ENCODE data around the gene CCDC13. TPM values are rescaled to one million over a fixed set of nuclear protein-coding genes. Genes with fewer than 3 reads are reported as not detected.
"Not testable (repeated sequence)": the region's sequence is repeated elsewhere in the genome, so short reads cannot be mapped to it uniquely, and the experiment has no call there.

The CCDC13 gene
- total RNA-seq = under 1 TPM; 0.32 to 0.70 TPM

- peak; percentile 94 for DNase-seq
- H3K4me1 Mint-ChIP-seq (ENCODE audit: low read depth) = peaks cover 12% of the 10 kb centered on the region
- peaks cover 0 to 2% of the 10 kb centered on the region in 2 donors for H3K36me3 Mint-ChIP-seq (ENCODE audit: insufficient read depth in 2 of 2)
- H3K27me3 Mint-ChIP-seq (ENCODE audit: low read depth) = no peaks in the 10 kb centered on the region
- peaks cover 0 to 2% of the 10 kb centered on the region in 2 donors for H3K9me3 Mint-ChIP-seq
- peak within 1 kb of the TSS; percentile 95 for H3K27ac Mint-ChIP-seq
- ATAC-seq (replicated peaks in 1 of 2) = peak; percentile 97 to 99
- H3K4me3 Mint-ChIP-seq = peak within 1 kb of the TSS; percentile 91 to 99
Observed at GRCh38 chr3:42772670-42773408, at the start of gene CCDC13. Gene CCDC13 (minus strand): TSS chr3:42773253. CDS start chr3:42758345, 14,908 bp downstream.

DNA sequence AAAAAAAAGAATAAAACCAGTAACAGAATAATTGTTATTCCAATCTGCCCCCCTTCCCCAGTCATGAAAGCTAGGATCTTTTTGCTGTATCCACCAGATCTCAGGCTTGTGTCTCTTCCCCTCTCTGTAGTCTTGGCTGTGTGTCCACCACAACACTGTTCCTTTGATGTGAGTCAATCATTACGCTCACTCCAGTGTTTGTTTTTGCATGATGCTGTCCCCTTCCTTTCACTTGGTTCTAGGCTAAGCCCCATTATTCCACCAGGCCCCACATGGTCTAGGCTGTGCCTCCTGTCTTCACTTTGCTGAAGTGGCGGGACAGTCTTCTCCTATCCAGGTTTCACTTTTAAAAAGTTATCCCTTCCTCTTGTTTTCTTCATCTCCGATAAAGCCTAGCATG lies 49.8 kb upstream of the CCDC13 start:
- Mint-ChIP-seq H3K4me1 (ENCODE audit: low read depth) (no peaks in the 10 kb centered on the region), H3K27me3 (ENCODE audit: low read depth) (peaks cover 6% of the 10 kb centered on the region), H3K9me3 (no peaks in the 10 kb centered on the region), H3K27ac (no peak overlapping the region), H3K36me3 (ENCODE audit: insufficient read depth in 2 of 2) (no peaks in the 10 kb centered on the region), H3K4me3 (no peak overlapping the region)
- no peak for DNase-seq
- no peak for ATAC-seq (replicated peaks in 1 of 2)

DNA sequence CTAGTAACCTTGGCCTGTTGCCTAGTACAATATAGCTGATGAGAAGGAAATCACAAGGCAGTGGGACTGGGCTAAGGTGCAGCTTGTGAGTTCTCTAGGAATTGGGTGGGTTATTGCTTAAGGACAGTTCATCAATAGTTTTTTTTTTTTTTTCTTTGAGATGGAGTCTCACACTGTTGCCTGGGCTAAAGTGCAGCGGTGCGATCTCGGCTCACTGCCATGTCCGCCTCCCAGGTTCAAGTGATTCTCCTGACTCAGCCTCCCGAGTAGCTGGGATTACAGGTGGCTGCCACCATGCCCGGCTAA lies 47.6 kb upstream of the CCDC13 start:
- Mint-ChIP-seq H3K27me3 (ENCODE audit: low read depth) (no peaks in the 10 kb centered on the region), H3K9me3 (no peaks in the 10 kb centered on the region), H3K4me1 (ENCODE audit: low read depth) (no peaks in the 10 kb centered on the region), H3K36me3 (ENCODE audit: insufficient read depth in 2 of 2) (no peaks in the 10 kb centered on the region), H3K27ac (no peak overlapping the region), H3K4me3 (no peak overlapping the region)
- DNase-seq (no peak), ATAC-seq (replicated peaks in 1 of 2) (no peak)

GRCh38 chr3:42819351-42819965 lies 46.4 kb upstream of the CCDC13 start:
- no peak for DNase-seq
- ATAC-seq (replicated peaks in 1 of 2) = peak in 1 of 2 donors; percentile 18
- Mint-ChIP-seq H3K27ac (no peak overlapping the region), H3K4me3 (no peak overlapping the region), H3K36me3 (ENCODE audit: insufficient read depth in 2 of 2) (no peaks in the 10 kb centered on the region), H3K27me3 (ENCODE audit: low read depth) (no peaks in the 10 kb centered on the region), H3K4me1 (ENCODE audit: low read depth) (no peaks in the 10 kb centered on the region), H3K9me3 (no peaks in the 10 kb centered on the region)

DNA sequence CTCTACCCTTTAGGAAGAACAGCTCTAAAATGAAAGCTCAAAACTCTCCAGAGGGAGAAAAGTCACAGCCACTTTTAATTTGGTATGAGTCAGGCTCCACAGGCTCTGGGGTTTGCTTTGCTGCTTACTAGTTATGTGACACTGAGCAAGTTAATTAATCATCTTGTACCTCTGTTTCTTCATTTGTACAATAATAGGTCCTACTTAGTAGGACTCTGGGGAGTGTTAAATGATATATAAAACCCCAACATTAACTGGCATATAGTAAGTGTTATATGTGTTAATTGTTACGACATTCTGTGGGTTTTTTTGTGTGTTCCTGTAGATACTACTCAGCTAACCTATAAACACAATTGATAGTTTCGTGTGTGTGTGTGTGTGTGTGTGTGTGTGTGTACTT lies 42.8 kb upstream of the CCDC13 start:
- no peak overlapping the region for H3K27ac Mint-ChIP-seq
- H3K4me3 Mint-ChIP-seq = no peak overlapping the region
- H3K4me1 Mint-ChIP-seq (ENCODE audit: low read depth) = no peaks in the 10 kb centered on the region
- no peaks in the 10 kb centered on the region for H3K36me3 Mint-ChIP-seq (ENCODE audit: insufficient read depth in 2 of 2)
- H3K27me3 Mint-ChIP-seq (ENCODE audit: low read depth) = no peaks in the 10 kb centered on the region
- peak in 1 of 2 donors; percentile 25 for ATAC-seq (replicated peaks in 1 of 2)
- no peak for DNase-seq
- no peaks in the 10 kb centered on the region for H3K9me3 Mint-ChIP-seq

- no peak for ATAC-seq (replicated peaks in 1 of 2)
- no peaks in the 10 kb centered on the region for H3K36me3 Mint-ChIP-seq (ENCODE audit: insufficient read depth in 2 of 2)
- no peaks in the 10 kb centered on the region for H3K9me3 Mint-ChIP-seq
Observed at GRCh38 chr3:42814914-42815507, 42.0 kb upstream of the CCDC13 start.

DNA sequence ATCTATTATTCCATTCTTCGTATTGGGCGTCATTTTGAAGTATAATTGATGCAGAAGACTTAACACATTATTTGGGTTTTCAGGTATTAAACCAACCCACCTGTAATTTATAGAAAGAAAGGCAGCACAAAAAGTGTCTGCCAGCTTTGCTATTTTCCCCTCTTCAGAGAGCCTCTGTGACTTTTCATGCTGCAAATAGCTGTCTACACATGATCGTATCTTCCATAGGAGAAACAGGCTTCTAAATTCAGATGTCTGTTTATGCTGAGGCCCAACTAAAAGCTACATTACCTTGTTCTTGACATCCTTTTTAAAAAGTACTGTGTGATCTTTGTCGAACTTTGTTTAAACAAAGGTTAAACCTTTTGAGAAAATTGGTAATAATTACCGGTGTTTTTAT lies 41.2 kb upstream of the CCDC13 start:
- peaks cover 2% of the 10 kb centered on the region for H3K27me3 Mint-ChIP-seq (ENCODE audit: low read depth)
- no peak overlapping the region for H3K27ac Mint-ChIP-seq
- no peaks in the 10 kb centered on the region for H3K9me3 Mint-ChIP-seq
- H3K4me1 Mint-ChIP-seq (ENCODE audit: low read depth) = no peaks in the 10 kb centered on the region
- no peak overlapping the region for H3K4me3 Mint-ChIP-seq
- no peak for ATAC-seq (replicated peaks in 1 of 2)
- no peak for DNase-seq
- H3K36me3 Mint-ChIP-seq (ENCODE audit: insufficient read depth in 2 of 2) = no peaks in the 10 kb centered on the region

More at GRCh38 chr3:42814914-42815507, 42.0 kb upstream of the CCDC13 start:
- H3K27ac Mint-ChIP-seq = no peak overlapping the region
- H3K27me3 Mint-ChIP-seq (ENCODE audit: low read depth) = no peaks in the 10 kb centered on the region
- no peak overlapping the region for H3K4me3 Mint-ChIP-seq
- DNase-seq = no peak
- H3K4me1 Mint-ChIP-seq (ENCODE audit: low read depth) = no peaks in the 10 kb centered on the region

DNA sequence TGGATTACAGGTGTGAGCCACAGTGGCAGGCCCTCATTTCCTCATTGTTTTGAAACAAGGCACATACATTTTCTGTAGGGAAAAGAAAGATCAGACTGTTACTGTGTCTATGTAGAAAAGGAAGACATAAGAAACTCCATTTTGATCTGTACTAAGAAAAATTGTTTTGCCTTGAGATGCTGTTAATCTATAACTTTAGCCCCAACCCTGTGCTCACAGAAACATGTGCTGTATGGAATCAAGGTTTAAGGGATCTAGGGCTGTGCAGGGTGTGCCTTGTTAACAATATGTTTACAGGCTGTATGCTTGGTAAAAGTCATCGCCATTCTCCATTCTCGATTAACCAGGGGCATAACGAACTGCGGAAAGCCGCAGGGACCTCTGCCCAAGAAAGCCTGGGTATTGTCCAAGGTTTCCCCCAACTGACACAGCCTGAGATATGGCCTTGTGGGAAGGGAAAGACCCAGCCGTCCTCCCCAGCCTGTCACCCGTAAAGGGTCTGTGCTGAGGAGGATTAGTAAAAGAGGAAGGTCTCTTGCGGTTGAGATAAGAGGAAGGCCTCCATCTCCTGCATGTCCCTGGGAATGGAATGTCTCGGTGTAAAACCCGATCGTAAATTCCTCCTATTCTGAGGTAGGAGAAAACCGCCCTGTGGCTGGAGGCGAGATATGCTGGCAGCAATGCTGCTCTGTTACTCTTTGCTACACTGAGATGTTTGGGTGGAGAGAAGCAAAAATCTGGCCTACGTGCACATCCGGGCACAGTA lies 38.2 kb upstream of the CCDC13 start:
- H3K27ac Mint-ChIP-seq; H3K4me3 Mint-ChIP-seq; DNase-seq; H3K36me3 Mint-ChIP-seq (ENCODE audit: insufficient read depth in 2 of 2); H3K4me1 Mint-ChIP-seq (ENCODE audit: low read depth); ATAC-seq (replicated peaks in 1 of 2); H3K9me3 Mint-ChIP-seq: not testable (repeated sequence)
- peaks cover 17% of the 10 kb centered on the region for H3K27me3 Mint-ChIP-seq (ENCODE audit: low read depth)

GRCh38 chr3:42810706-42811105 lies 37.7 kb upstream of the CCDC13 start:
- not testable (repeated sequence) for H3K4me1 Mint-ChIP-seq (ENCODE audit: low read depth); ATAC-seq (replicated peaks in 1 of 2); H3K4me3 Mint-ChIP-seq; H3K9me3 Mint-ChIP-seq; H3K36me3 Mint-ChIP-seq (ENCODE audit: insufficient read depth in 2 of 2); H3K27ac Mint-ChIP-seq; DNase-seq
- peaks cover 23% of the 10 kb centered on the region for H3K27me3 Mint-ChIP-seq (ENCODE audit: low read depth)

- H3K9me3 Mint-ChIP-seq = no peaks in the 10 kb centered on the region
- H3K4me1 Mint-ChIP-seq (ENCODE audit: low read depth) = peaks cover 15% of the 10 kb centered on the region
- no peaks in the 10 kb centered on the region for H3K36me3 Mint-ChIP-seq (ENCODE audit: insufficient read depth in 2 of 2)
- no peak within 1 kb of the TSS for H3K4me3 Mint-ChIP-seq
- H3K27me3 Mint-ChIP-seq (ENCODE audit: low read depth) = peaks cover 29% of the 10 kb centered on the region
- ATAC-seq (replicated peaks in 1 of 2) (no peak), DNase-seq (no peak)
- no peak within 1 kb of the TSS for H3K27ac Mint-ChIP-seq
Observed at GRCh38 chr3:42809202-42809601, 36.1 kb upstream of the CCDC13 start, which contains the start of gene ACKR2. Gene ACKR2 (plus strand): TSS chr3:42809445. CDS start chr3:42864503, 55,058 bp downstream.

DNA sequence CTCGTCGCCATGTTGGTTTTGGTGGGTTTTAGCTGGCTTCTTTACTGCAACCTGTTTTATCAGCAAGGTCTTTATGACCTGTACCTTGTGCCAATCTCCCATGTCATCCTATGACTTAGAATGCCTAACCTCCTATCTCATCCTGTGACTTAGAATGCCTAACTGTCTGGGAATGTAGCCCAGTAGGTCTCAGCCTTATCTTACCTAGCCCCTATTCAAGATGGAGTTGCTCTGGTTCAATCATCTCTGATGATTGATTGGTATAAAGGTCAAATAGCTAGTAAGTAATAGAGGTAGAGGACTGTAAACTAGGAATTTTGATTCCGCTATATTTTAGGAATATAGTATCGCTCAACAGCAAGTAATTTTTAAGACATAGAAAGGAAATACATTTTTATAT lies 34.9 kb upstream of the CCDC13 start:
- DNase-seq = no peak
- peaks cover 29% of the 10 kb centered on the region for H3K27me3 Mint-ChIP-seq (ENCODE audit: low read depth)
- H3K27ac Mint-ChIP-seq = no peak overlapping the region
- no peaks in the 10 kb centered on the region for H3K9me3 Mint-ChIP-seq
- H3K4me1 Mint-ChIP-seq (ENCODE audit: low read depth) = peaks cover 20% of the 10 kb centered on the region
- H3K4me3 Mint-ChIP-seq = no peak overlapping the region
- no peak for ATAC-seq (replicated peaks in 1 of 2)
- H3K36me3 Mint-ChIP-seq (ENCODE audit: insufficient read depth in 2 of 2) = peaks cover under 1 to 2% of the 10 kb centered on the region in 2 donors

DNA sequence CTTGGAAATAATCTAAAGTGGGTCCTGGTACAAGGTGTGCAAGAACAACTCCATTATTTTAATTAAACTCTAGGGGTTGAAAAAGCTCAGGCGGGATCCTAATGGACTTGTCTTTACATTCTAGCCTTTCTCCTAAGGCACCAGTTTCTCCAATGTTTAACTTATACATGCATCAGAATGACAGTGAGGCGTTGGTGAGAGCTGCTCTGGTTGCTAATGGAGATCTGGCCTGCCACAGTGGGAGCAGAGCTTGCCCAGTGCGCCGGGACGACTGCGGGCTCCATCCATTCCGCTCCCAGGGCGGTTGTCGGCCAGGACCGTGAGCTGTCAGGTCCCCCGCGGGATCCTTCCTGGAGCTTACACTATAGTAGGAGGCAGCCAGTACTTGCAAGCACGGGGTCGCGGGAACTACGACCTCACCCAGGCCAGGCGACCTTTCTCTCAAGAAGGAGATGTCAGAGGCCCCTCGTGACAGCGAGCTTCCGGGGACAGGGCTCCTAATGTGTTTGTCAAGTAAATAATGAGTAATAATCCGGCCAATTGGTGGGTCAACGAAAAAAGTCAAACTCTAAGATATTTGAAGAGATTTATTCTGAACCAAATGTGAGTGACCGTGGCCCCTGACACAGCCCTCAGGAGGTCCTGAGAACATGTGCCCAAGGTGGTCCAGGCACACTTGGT lies 32.2 kb upstream of the CCDC13 start:
- no peak overlapping the region for H3K27ac Mint-ChIP-seq
- no peak for DNase-seq

DNA sequence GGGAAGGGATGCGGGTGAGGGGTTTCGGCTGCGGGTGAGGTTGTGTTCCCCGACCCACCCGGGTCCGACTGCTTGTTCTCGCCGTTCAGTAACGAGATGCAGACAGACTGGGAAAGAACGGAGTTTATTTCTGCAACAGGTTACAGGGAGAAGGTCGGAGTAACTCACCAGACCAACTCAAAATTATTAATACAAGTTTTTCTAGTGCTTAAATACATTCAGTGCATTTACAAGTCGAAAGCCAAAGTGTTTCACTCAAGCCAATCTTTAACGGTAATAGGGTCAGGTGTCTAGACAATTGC lies 31.7 kb upstream of the CCDC13 start:
- DNase-seq (no peak), ATAC-seq (replicated peaks in 1 of 2) (no peak)
- Mint-ChIP-seq H3K27ac (no peak overlapping the region), H3K9me3 (no peaks in the 10 kb centered on the region), H3K4me1 (ENCODE audit: low read depth) (peaks cover 48% of the 10 kb centered on the region), H3K27me3 (ENCODE audit: low read depth) (peaks cover 29% of the 10 kb centered on the region), H3K36me3 (ENCODE audit: insufficient read depth in 2 of 2) (peaks cover 1 to 2% of the 10 kb centered on the region in 2 donors), H3K4me3 (peak overlapping the region; percentile 94 to 96)

More for the DNA sequence above, 32.2 kb upstream of the CCDC13 start:
- Mint-ChIP-seq H3K4me3 (peak overlapping the region; percentile 94 to 96), H3K4me1 (ENCODE audit: low read depth) (peaks cover 43% of the 10 kb centered on the region), H3K27me3 (ENCODE audit: low read depth) (peaks cover 29% of the 10 kb centered on the region), H3K36me3 (ENCODE audit: insufficient read depth in 2 of 2) (peaks cover 1 to 2% of the 10 kb centered on the region in 2 donors), H3K9me3 (no peaks in the 10 kb centered on the region)
- ATAC-seq (replicated peaks in 1 of 2) = no peak
